HG02623 (cell line): ENCODE data around the gene TPCN2.

Experiments used
- ATAC-seq: cut with Tn5 transposase; IDR thresholded peaks from one replicate; pipeline ENCODE4 v1.9.1; 2021; ENCODE audit warnings: moderate library complexity; ENCODE audit not compliant: unreplicated experiment

TPCN2 gene

DNA sequence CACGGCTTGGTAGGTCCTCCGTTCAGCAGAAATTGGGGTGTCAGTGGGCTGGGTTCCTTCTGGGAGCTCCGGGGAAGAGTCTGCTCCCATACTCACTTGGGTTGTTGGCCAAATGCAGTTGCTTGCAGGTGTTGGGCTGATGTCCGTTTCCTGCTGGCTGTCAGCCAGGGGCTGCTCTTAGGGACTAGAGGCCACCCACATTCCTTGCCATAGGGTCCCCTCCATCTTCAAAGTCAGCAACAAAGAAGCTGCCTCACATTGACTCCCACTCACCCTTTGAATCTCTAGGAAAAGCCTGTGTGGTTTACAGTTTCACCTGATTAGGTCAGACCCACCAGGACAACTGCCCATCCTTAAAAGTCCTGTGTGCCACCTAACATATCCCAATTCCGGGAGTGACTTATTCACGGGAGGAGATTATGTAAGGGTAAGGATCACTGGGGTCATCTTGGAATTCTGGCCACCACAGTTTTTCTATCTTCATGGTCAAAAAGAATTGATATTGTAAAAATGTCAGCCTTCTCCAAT, 43.0 kb downstream of the TPCN2 start:
- no peak for ATAC-seq

DNA sequence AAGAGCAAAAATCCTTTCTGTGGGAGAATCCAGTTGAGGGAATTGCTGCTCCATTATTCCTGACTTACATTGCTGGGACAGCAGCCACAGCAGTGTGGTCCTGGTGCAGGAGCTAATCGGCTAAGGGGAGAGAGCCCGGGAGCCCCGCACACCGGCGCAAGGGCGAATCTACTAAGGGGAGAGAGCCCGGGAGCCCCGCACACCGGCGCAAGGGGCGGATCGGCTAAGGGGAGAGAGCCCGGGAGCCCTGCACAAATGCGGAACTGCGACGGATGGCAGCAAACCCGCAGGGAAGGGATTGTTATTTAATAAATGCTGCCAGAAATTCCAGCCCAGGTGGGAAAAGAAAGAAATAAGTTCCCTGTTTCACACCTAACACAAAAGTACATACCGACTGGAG, 43.5 kb downstream of the TPCN2 start:
- ATAC-seq, result no peak

DNA sequence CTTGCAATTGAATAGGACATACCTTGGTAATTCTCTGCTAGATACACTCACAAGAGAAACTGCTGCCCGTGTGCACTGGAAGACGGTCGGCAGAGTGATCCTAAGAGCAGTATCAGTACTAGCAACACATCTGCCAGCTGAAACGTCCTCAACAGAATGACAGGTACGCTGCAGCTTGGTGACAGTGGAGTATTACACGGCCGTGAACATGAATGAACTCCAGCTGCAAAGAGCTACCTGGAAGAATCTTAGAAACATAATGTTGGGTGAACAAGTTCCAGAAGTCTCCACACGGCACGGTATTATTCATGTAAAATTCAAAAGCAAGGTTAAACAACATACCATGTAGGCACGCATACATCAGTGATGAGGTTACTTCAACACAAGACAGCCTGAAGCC, 44.4 kb downstream of the TPCN2 start:
- ATAC-seq, result no peak

GRCh38 chr11:69094111-69094914, 45.6 kb downstream of the TPCN2 start:
- no peak for ATAC-seq

DNA sequence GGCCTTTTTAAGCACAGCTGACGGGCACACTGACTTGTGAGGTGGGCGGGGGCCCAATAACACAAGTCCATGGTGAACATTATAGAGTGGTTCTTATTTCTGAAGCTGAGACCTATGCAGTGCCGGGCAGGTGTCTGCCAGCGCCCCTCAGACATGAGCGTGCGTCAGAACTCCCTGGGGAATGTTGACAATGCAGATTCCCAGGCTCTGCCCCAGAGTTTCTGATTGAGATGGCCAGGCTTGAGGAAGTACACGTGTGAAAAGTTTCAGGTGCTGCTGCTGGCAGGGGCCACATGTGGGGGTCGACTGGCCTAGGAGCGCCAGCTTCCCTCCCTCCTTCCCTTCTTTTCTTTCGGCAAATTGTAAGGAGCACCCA, 46.2 kb downstream of the TPCN2 start:
- ATAC-seq, result no peak

DNA sequence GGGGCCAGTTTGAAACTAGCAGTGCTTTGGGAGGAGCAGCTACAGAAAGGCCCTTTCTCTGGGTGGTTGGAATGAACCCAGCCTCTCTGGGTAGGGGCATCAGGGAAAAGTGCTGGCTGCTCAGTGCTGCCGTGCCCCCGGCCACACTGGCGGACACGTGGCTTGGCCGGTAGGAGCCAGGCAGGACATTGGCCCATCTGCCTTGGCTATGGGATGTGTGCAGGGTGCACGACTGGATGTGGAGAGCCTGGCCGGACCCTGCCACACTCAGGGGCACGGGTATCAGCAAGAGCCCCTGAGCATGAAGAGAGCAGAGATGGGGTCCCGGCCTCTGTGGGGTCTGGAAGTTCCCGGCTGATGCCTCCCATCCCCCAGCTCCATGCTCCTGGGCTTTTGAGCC, 46.6 kb downstream of the TPCN2 start:
- no peak for ATAC-seq

DNA sequence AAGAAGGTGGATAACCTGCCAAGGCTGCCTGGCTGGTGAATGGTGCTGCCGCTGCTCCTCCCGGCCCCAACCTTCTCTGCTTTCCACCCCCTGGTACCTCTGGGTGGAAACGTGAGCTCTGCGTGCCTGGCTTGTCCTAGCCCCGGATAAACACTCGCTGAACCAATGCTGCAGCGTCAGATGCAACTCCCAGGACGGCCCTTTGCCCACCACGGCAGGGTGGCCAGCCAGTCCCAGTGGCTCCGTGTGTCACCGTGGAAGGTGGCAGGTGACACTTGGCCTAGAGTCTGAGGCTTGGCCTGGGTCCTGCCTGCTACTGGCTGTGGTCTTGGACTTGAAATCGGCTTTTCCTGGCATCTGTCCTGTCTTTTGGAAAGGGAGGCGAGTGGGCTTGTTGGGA, 47.7 kb downstream of the TPCN2 start:
- no peak for ATAC-seq

GRCh38 chr11:69097263-69097662, 48.5 kb downstream of the TPCN2 start:
- no peak for ATAC-seq

DNA sequence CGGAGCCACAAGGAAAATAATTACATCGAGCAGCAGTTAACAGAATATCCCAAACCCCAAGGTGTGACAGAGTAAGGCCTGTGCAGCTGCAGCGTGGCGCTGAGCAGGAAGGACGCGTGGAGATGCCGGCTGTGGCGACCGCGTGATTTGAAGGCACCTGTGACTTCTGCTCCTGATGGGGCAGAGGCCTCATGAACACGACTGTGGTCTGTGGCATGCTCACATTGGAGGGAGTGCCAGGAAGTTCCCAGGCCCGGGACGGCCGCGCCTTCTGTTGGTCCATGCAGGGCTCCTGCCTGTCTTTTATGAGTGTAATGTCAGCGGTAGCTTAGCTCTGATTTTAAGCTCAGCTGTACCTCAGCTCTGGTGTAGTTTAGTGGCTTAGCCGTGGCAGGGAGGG, 50.4 kb downstream of the TPCN2 start:
- ATAC-seq, result no peak

- no peak for ATAC-seq
Measured at GRCh38 chr11:69100454-69101114, 51.9 kb downstream of the TPCN2 start.

- no peak for ATAC-seq
Measured at GRCh38 chr11:69101115-69101791, 52.5 kb downstream of the TPCN2 start.

GRCh38 chr11:69101792-69102695, 53.3 kb downstream of the TPCN2 start:
- ATAC-seq, result no peak

DNA sequence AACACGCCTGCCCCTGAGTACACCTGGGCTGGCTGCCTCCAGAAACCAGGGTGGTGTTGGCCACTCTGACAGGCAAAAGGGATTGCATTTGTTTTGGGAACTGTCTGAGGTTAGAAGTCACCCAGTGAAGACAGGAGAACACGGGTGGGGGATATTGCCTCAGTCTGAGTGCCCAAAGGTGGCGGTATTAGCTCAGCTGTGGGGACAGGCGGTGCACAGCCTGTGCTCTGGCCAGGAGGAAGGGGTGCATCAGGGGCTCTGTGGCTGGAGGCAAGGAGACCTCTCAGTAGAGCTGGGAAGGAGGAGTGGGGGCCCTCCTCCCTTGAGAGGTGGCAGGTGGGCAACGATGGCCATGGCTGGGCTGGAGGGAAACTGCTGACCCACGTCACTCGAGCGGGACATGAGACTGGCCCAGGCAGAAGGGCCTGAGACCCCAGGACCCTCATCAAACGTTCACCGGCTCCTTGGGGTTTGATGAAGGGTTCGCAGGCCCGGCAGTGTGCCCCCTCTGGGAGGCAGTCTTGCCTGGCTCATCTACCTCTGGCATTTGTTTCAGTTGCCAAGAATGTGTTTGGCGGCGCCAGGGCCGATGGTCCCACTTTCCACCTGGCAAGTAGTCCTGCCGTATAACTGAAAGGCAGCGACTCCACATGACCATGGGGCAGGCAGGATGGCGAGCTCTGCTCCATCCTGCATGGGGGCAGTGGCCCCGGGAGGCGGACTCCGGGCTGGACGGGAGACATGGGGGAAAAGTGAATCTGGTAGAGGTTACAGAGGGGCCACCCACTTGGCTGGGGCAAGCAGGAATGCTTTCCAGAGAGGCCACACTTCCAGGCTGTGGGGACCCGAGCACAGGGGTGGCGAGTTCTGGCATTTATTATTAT, 54.2 kb downstream of the TPCN2 start:
- ATAC-seq, result no peak

DNA sequence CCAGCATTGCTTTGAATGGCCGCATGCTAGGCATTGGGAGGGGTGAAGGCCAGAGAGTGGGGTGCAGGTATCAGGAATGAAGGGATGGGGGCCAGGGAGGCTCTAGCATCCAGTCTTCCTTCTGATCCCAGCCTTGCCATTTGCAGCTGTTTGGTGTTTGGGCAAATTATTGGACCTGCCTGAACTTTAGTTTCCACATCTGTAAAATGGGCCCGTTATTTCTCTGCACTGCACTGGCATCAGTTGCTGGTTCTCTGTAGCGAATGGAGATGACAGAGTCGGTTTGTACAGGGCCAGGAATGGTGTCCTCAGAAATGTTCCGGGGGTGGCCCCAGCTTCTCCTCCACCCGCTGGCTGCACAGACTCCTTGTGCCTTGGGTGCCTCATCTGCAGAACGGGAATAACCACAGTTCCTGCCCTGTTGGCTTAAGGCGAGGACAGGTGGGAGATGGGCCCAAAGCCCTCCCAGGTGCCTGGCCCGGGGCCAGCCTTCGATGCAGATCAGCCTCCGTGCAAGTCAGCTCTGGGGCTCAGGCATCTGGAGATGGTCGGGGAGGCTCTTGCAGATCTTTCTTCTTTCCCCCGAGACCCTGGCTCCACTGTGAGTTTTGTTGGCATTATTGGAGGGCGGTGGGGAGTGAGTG, 55.6 kb downstream of the TPCN2 start:
- no peak for ATAC-seq

DNA sequence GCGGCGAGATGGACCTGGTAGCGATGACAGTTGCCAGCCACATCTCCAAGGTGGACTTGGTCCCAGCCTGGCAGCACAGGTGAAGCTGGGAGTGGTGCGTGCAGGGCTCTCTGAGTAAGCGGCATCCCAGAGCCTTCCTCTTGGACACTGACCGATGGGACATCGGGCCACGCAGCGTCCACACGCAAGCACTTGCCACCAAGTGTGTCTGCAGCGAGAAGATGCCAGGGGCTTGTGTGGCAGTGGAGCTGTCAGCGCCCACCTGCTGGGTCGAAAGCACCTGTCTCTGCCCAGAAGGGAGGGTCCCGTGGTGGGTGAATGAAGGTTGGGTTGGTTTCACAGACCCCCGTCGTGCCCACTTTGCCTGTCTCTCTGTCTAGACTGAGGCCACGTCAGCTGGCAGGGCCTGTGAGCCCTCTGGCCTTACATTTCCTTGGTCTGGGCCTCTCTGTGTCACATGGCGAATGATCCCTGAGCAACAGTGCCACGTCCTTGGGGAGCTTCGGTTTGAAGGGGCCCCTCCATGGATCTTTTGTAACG, 56.2 kb downstream of the TPCN2 start:
- no peak for ATAC-seq

GRCh38 chr11:69105461-69106030, 56.8 kb downstream of the TPCN2 start:
- no peak for ATAC-seq

GRCh38 chr11:69106031-69106811, 57.5 kb downstream of the TPCN2 start:
- no peak for ATAC-seq

DNA sequence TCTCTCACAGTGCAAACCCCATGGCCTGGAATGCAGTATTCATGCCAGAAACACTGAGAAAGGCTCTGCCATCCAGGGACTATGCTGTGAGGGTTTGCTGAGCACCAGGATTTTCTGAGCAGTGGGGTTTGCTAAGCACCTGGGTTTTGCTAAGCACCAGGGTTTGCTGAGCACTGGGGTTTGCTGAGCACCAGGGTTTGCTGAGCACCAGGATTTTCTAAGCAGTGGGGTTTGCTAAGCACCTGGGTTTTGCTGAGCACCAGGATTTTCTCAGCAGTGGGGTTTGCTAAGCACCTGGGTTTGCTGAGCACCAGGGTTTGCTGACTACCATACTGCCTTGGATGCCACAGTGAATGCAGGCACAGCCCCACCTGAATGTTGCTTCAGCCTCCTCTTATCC, 58.7 kb downstream of the TPCN2 start:
- no peak for ATAC-seq
